Measurements from ENCODE around the gene TAGLN3. TPM values are rescaled to one million over a fixed set of nuclear protein-coding genes. Genes with fewer than 3 reads are reported as not detected.

The TAGLN3 gene
- total and polyA plus RNA-seq, 2 donors (not counting 3 experiments of a cell fraction or from before 2014, with no cell fraction given) = not detected

DNA sequence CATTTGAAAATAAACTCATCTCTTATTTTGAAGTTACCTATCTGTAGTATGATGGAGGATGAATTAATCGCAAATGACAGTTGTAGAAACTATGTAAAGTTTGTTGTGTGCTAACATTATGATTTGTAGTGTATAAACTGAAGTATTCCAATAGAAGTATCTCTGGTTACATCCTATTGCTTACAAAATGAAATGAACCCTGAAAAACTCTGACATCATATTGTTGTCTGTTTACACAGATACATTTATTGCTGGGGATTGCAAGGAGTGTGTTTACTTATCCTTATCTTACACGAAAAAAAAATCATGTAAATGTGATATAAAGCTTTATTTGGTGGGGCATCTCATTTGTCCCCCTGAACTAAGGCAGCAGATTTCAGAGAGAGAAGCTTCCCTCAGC is 22.5 kb upstream of the TAGLN3 start:
- ChIA-PET CTCF (interaction anchor here (1.2 to 6.3 kb wide), 4 partner anchors 13 to 261 kb away, joined by 4 to 50 read pairs (median 28); partner anchors contain the start of gene PHLDB2), POLR2A (no interaction called here)

More for the DNA sequence above, 22.5 kb upstream of the TAGLN3 start:
- BruUV-seq (replicated peaks) = no TSS peak
- FAIRE-seq (no peak), DNase-seq (ENCODE audit: low read depth, low spot score) (no peak)
- Histone ChIP-seq H3K9me1 (replicated peaks; ENCODE audit: control insufficient read depth, extremely low read depth, insufficient read depth, low read length) (no peaks in the 10 kb centered on the region), H3K4me1 (ENCODE audit: control insufficient read depth, extremely low read depth, insufficient read depth, low read length) (peaks cover 15% of the 10 kb centered on the region), H2AFZ (ENCODE audit: low read depth, low read length) (no peak overlapping the region), H3K27me3 (ENCODE audit: control insufficient read depth in 2 of 2, insufficient read depth in 2 of 2, low read length in 2 of 2) (no peaks in the 10 kb centered on the region), H3K9me3 (replicated peaks; ENCODE audit: control insufficient read depth, insufficient read depth, low read length) (no peaks in the 10 kb centered on the region), H3K9ac (replicated peaks; ENCODE audit: extremely low read depth, insufficient read depth, low read length) (no peak overlapping the region), H3K27ac (ENCODE audit: insufficient read depth, low read depth, low read length) (no peak overlapping the region), H3K4me3 (replicated peaks in 1 of 3; ENCODE audit: insufficient read depth in 1 of 3, low read depth in 1 of 3, low read length in 3 of 3) (no peak overlapping the region), H4K20me1 (replicated peaks; ENCODE audit: control insufficient read depth, extremely low read depth, insufficient read depth, low read length) (no peaks in the 10 kb centered on the region), H3K4me2 (ENCODE audit: insufficient read depth, low read length) (no peak overlapping the region), H3K36me3 (ENCODE audit: control insufficient read depth in 2 of 2, extremely low read depth in 1 of 2, insufficient read depth in 2 of 2, low read length in 2 of 2) (peaks cover 4 to 11% of the 10 kb centered on the region in 2 experiments), H3K79me2 (ENCODE audit: control insufficient read depth, insufficient read depth, low read length) (peaks cover 21% of the 10 kb centered on the region)
- intact Hi-C loops (cut with micrococcal nuclease) (no loop called here), dilution Hi-C loops (cut with MboI; ENCODE audit: extremely low pct_ligation_motif_present, low sequenced_read_pairs) (no loop called here)
- TF ChIP-seq POLR2A (IDR thresholded peaks at IDR 0.05; ENCODE audit: low read depth, low read length) (no peak), MYC (IDR thresholded peaks at IDR 0.05; ENCODE audit: low read depth, low read length) (no peak), FOS (IDR thresholded peaks at IDR 0.05; ENCODE audit: borderline replicate concordance, insufficient read depth, low read length) (no peak), GATA2 (IDR thresholded peaks at IDR 0.05; ENCODE audit: insufficient read depth, insufficient read length, low read depth, low read length) (no peak), EZH2 (IDR thresholded peaks at IDR 0.05; ENCODE audit: borderline replicate concordance, low read depth, low read length, severe bottlenecking) (no peak), POLR2AphosphoS5 (IDR thresholded peaks at IDR 0.05; ENCODE audit: insufficient read depth, low read depth, low read length) (no peak), JUN (IDR thresholded peaks at IDR 0.05; ENCODE audit: borderline replicate concordance, insufficient read depth, insufficient read length, low read depth) (no peak)
- TF ChIP-seq, protein P1, sequence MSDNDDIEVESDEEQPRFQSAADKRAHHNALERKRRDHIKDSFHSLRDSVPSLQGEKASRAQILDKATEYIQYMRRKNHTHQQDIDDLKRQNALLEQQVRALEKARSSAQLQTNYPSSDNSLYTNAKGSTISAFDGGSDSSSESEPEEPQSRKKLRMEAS (IDR thresholded peaks at IDR 0.05; ENCODE audit: insufficient read depth, insufficient read length) = no peak
- TF ChIP-seq, protein P2, sequence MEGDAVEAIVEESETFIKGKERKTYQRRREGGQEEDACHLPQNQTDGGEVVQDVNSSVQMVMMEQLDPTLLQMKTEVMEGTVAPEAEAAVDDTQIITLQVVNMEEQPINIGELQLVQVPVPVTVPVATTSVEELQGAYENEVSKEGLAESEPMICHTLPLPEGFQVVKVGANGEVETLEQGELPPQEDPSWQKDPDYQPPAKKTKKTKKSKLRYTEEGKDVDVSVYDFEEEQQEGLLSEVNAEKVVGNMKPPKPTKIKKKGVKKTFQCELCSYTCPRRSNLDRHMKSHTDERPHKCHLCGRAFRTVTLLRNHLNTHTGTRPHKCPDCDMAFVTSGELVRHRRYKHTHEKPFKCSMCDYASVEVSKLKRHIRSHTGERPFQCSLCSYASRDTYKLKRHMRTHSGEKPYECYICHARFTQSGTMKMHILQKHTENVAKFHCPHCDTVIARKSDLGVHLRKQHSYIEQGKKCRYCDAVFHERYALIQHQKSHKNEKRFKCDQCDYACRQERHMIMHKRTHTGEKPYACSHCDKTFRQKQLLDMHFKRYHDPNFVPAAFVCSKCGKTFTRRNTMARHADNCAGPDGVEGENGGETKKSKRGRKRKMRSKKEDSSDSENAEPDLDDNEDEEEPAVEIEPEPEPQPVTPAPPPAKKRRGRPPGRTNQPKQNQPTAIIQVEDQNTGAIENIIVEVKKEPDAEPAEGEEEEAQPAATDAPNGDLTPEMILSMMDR (IDR thresholded peaks at IDR 0.05; ENCODE audit: extremely low read depth in 1 of 2, insufficient read depth in 1 of 2, low read depth in 1 of 2, low read length in 2 of 2) = no peak

All from endothelial cell of umbilical vein (primary cell).